Colonic mucosa (tissue), 4 donors: ENCODE results near the gene SIVA1. TPM values are rescaled to one million over a fixed set of nuclear protein-coding genes. Genes with fewer than 3 reads are reported as not detected.

ENCODE experiments used
- DNase-seq: peaks from one replicate; pipeline ENCODE4 v3.0.0-alpha.2; 2020
- H3K27ac ChIP-seq: fragments of 200-600 bp; one replicate; pipeline ENCODE4 v1.8.0; 2021
- H3K27me3 ChIP-seq: fragments of 200-600 bp; one replicate; pipeline ENCODE4 v1.8.0; 2021
- H3K36me3 ChIP-seq: fragments of 200-600 bp; one replicate; pipeline ENCODE4 v1.8.0; 2021
- H3K4me1 ChIP-seq: fragments of 200-600 bp; one replicate; pipeline ENCODE4 v1.8.0; 2021; ENCODE audit warnings: mild to moderate bottlenecking
- H3K4me3 ChIP-seq: fragments of 200-600 bp; one replicate; pipeline ENCODE4 v1.8.0; 2021
- H3K9ac ChIP-seq, 2 donors: one replicate each; pipeline ENCODE4 v1.7.0; 2013; ENCODE audit warnings: control low read depth in 2 of 2, low read depth in 2 of 2, low read length in 2 of 2
- H3K9me3 ChIP-seq: fragments of 200-600 bp; one replicate; pipeline ENCODE4 v1.8.0; 2021
- CTCF ChIP-seq: fragments of 200-600 bp; IDR thresholded peaks from one replicate; pipeline ENCODE4 v1.8.0; 2022; ENCODE audit warnings: antibody characterized with exemption, mild to moderate bottlenecking
- intact Hi-C: fragments of 100-400 bp; cut with DNase I; formaldehyde crosslinking; loops from one replicate; pipeline ENCODE4 v1.14.1; 2022
- total RNA-seq, 2 donors: library from RNA; stranded (reverse); fragmentation: NEBNext Ultra II Directional in 1 of 2; extraction: Animal tissue kit (Norgen Biotek cat#: 25700) in 1 of 2; gene quantifications; one replicate each; pipeline ENCODE4 v1.2.1, GENCODE V29; 2021
- donor health status: healthy.
- donor health status: DM: no; HTN: no; CAD: no.
- donor health status: DM: no; HTN: no; CAD: no.

Gene SIVA1
- total RNA-seq, 2 donors from 2014 or later, result 58.8 to 153 TPM

- intact Hi-C loops, result no loop called here
- Histone ChIP-seq H3K27me3 (no peaks in the 10 kb centered on the region), H3K9ac (no peak overlapping the region), H3K27ac (no peak overlapping the region), H3K4me1 (no peaks in the 10 kb centered on the region), H3K36me3 (peaks cover 5% of the 10 kb centered on the region), H3K9me3 (no peaks in the 10 kb centered on the region), H3K4me3 (no peak overlapping the region)
- TF ChIP-seq CTCF, result no peak
- DNase-seq, result no peak
These were observed 35.8 kb upstream of the SIVA1 start for GRCh38 chr14:104717137-104717536.

GRCh38 chr14:104717646-104718045 is 35.3 kb upstream of the SIVA1 start:
- DNase-seq, result no peak
- Histone ChIP-seq H3K27ac (no peak overlapping the region), H3K27me3 (no peaks in the 10 kb centered on the region), H3K4me1 (no peaks in the 10 kb centered on the region), H3K4me3 (no peak overlapping the region), H3K36me3 (peaks cover under 1% of the 10 kb centered on the region), H3K9ac (no peak overlapping the region), H3K9me3 (no peaks in the 10 kb centered on the region)
- no peak for TF ChIP-seq CTCF
- intact Hi-C loops, result no loop called here

- Histone ChIP-seq H3K9me3 (no peaks in the 10 kb centered on the region), H3K27ac (no peak overlapping the region), H3K9ac (no peak overlapping the region), H3K27me3 (no peaks in the 10 kb centered on the region), H3K4me3 (no peak overlapping the region), H3K36me3 (no peaks in the 10 kb centered on the region), H3K4me1 (peaks cover 3% of the 10 kb centered on the region)
- intact Hi-C loops, result no loop called here
- DNase-seq, result no peak
- TF ChIP-seq CTCF, result no peak
These were observed 34.8 kb upstream of the SIVA1 start for GRCh38 chr14:104718147-104718546.

- no peak overlapping the region for H3K9ac ChIP-seq
- no peaks in the 10 kb centered on the region for H3K27me3 ChIP-seq
- H3K9me3 ChIP-seq, result no peaks in the 10 kb centered on the region
- intact Hi-C loops, result no loop called here
- no peak overlapping the region for H3K27ac ChIP-seq
- TF ChIP-seq CTCF, result no peak
- peaks cover 7% of the 10 kb centered on the region for H3K4me1 ChIP-seq
- no peak overlapping the region for H3K4me3 ChIP-seq
- no peaks in the 10 kb centered on the region for H3K36me3 ChIP-seq
- no peak for DNase-seq
These were observed 34.1 kb upstream of the SIVA1 start for GRCh38 chr14:104718871-104719270.

GRCh38 chr14:104719343-104719742 is 33.6 kb upstream of the SIVA1 start:
- intact Hi-C loops, result no loop called here
- Histone ChIP-seq H3K36me3 (no peaks in the 10 kb centered on the region), H3K27ac (no peak overlapping the region), H3K9ac (no peak overlapping the region), H3K4me1 (peaks cover 7% of the 10 kb centered on the region), H3K27me3 (no peaks in the 10 kb centered on the region), H3K9me3 (no peaks in the 10 kb centered on the region), H3K4me3 (no peak overlapping the region)
- no peak for TF ChIP-seq CTCF
- DNase-seq, result no peak
